ENCODE results near the gene SH2D3A. TPM values are rescaled to one million over a fixed set of nuclear protein-coding genes. Genes with fewer than 3 reads are reported as not detected.
"Not testable (repeated sequence)": the region's sequence is repeated elsewhere in the genome, so short reads cannot be mapped to it uniquely, and the experiment has no call there.

SH2D3A gene
- total RNA-seq, 1 donor from 2014 or later: not detected

DNA sequence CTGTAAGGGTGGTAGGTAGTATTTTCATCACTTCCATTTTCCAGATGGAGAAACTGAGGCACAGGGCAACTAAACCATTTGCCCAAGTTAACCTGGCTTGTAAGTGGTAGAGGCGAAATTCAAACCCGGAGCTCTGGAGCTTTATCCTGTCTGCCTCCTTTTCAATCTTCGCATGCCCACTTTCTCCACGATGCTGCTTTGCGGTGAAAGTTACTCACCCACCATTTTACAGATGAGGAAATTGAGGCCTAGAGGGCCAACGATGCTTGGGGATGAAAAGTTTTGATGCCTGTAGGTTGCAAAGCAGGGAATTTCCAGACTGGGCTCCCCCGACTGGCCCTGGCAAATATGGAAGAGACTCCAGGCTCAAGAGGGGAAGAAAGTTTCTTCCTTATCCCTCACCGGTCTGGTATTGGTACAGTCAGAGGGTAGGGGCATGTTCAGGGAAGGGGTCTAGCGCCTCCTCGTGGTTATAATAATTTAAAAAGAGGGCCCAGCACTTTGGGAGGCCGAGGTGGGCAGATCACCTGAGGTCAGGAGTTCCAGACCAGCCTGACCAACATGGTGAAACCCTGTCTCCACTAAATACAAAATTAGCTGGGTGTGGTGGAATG, 1.9 kb upstream of the SH2D3A start:
- no peak overlapping the region for H3K4me3 Mint-ChIP-seq
- TF ChIP-seq, protein P1, sequence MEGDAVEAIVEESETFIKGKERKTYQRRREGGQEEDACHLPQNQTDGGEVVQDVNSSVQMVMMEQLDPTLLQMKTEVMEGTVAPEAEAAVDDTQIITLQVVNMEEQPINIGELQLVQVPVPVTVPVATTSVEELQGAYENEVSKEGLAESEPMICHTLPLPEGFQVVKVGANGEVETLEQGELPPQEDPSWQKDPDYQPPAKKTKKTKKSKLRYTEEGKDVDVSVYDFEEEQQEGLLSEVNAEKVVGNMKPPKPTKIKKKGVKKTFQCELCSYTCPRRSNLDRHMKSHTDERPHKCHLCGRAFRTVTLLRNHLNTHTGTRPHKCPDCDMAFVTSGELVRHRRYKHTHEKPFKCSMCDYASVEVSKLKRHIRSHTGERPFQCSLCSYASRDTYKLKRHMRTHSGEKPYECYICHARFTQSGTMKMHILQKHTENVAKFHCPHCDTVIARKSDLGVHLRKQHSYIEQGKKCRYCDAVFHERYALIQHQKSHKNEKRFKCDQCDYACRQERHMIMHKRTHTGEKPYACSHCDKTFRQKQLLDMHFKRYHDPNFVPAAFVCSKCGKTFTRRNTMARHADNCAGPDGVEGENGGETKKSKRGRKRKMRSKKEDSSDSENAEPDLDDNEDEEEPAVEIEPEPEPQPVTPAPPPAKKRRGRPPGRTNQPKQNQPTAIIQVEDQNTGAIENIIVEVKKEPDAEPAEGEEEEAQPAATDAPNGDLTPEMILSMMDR (conservative IDR thresholded peaks at IDR 0.05): peak; percentile 47
- DNase-seq (ENCODE audit: low read depth, low spot score): no peak
- peaks cover 59% of the 10 kb centered on the region for H3K27me3 Mint-ChIP-seq (ENCODE audit: low read depth)
- H3K27ac Mint-ChIP-seq (ENCODE audit: unreplicated experiment): no peak overlapping the region
- no peaks in the 10 kb centered on the region for H3K36me3 Mint-ChIP-seq (ENCODE audit: low read depth)
- H3K4me1 Mint-ChIP-seq: peaks cover 13% of the 10 kb centered on the region
- no peaks in the 10 kb centered on the region for H3K9me3 Mint-ChIP-seq

DNA sequence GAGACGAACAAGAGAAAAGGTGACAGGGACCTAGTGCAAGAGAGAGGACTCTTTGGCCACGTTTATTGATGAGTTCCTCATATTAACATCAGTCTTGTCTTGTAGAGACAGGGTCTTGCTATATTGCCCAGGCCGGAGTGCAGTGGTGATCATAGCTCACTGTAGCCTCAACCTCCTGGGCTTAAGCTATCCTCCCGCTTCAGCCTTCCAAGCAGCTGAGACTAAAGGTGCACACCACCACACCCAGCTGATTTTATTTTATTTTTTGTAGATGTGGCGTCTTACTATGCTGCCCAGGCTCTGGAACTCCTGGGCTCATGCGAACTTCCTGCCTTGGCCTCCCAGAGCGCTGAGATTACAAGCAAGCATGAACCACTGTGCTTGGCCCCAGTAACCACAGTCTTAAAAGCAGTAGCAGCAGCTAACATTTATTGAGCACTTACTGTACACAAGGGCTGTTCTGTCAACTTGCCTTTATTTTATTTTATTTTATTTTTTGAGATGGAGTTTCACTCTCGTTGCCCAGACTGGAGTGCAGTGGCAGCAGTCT, 1.1 kb upstream of the SH2D3A start:
- no peak for DNase-seq (ENCODE audit: low read depth, low spot score)
- Mint-ChIP-seq H3K9me3 (no peaks in the 10 kb centered on the region), H3K27ac (ENCODE audit: unreplicated experiment) (no peak overlapping the region), H3K27me3 (ENCODE audit: low read depth) (peaks cover 60% of the 10 kb centered on the region), H3K36me3 (ENCODE audit: low read depth) (no peaks in the 10 kb centered on the region), H3K4me3 (peak overlapping the region; percentile 44), H3K4me1 (peaks cover 13% of the 10 kb centered on the region)
- TF ChIP-seq, protein P1 (conservative IDR thresholded peaks at IDR 0.05): no peak

DNA sequence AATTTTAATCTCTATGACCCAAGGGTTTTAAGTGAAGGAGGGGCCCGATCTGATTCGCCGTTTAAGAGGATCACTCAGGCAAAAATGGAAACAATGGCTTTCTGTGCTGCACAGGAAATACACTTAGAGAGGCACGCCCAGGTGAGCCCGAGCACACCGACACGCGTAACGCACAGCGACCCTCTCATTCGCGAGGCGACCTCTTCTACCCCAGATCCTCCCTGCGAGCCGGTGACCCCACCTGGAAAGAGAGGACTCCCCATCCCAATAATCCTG, 216 bp downstream of the SH2D3A start:
- Mint-ChIP-seq H3K27me3 (ENCODE audit: low read depth) (peaks cover 60% of the 10 kb centered on the region), H3K36me3 (ENCODE audit: low read depth) (no peaks in the 10 kb centered on the region), H3K9me3 (no peaks in the 10 kb centered on the region), H3K4me1 (peaks cover 13% of the 10 kb centered on the region), H3K4me3 (no peak overlapping the region), H3K27ac (ENCODE audit: unreplicated experiment) (no peak overlapping the region)
- no peak for DNase-seq (ENCODE audit: low read depth, low spot score)
- TF ChIP-seq, protein P1 (conservative IDR thresholded peaks at IDR 0.05): no peak

DNA sequence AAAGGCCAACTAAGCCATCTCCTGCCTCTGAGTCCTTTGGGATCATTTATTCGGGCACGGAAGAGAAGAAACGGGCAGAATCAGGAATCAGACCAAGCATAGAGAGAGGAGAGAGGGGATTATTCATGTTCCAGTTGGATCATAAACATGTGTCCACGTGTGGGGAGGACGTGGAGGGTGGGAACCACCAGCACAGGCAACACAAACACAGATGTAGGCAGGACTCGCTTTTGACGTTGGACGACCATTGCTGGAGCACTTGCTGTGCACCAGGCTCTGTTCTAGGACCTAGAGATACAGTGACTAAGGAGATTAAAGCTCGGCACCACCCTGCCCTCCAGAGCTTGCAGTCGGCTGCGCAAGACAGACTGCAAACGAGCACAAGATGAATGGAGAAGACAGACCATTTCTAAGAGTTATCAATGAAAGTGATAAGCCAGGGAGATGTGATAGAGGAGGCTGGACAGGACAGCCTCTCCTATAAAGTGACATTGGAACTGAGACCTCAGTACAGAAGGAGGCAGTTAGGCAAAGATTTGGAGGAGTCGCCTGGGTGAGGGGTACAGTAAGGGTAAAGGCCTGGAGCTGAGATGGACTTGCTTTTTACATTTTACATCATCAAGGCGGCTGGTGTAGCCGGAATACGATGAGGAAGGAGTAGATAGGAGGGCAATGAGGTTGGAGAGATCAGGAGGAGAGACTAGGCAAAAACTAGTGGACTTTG, 716 bp downstream of the SH2D3A start:
- H3K9me3 Mint-ChIP-seq: no peaks in the 10 kb centered on the region
- H3K4me1 Mint-ChIP-seq: peaks cover 13% of the 10 kb centered on the region
- H3K36me3 Mint-ChIP-seq (ENCODE audit: low read depth): no peaks in the 10 kb centered on the region
- no peak overlapping the region for H3K4me3 Mint-ChIP-seq
- no peak overlapping the region for H3K27ac Mint-ChIP-seq (ENCODE audit: unreplicated experiment)
- DNase-seq (ENCODE audit: low read depth, low spot score): no peak
- H3K27me3 Mint-ChIP-seq (ENCODE audit: low read depth): peaks cover 57% of the 10 kb centered on the region
- TF ChIP-seq, protein P1 (conservative IDR thresholded peaks at IDR 0.05): no peak

DNA sequence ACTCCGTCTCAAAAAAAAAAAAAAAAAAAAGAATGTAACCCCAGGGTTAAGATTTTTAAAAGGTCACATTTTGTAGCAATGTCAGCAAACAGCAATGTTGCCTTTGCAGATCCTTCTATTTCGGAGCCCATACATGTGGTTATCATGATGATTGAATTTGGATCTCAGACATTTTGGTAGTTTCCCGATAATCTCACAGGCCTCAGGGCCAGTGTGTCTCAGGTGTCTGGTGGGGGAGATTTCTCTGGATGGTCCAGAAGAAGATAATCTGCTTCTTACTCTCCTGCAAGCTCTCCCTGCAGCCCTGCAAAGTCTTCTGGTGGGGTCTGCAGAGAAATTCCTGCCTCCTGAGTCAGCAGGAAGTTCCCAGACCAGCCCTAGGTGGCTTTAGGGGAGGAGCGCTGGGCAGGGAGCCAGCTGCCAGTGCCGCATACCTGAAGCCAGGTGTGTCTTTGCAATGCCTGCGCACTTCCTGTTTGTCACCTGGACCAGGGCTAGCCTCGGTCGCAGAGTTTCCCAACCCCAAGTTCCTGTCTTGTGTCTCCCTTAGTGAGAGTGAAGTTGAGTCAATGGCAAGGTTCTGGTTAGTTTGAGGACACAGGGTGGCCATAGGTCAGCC, 1.4 kb downstream of the SH2D3A start:
- no peaks in the 10 kb centered on the region for H3K36me3 Mint-ChIP-seq (ENCODE audit: low read depth)
- H3K27me3 Mint-ChIP-seq (ENCODE audit: low read depth): peaks cover 57% of the 10 kb centered on the region
- no peak for DNase-seq (ENCODE audit: low read depth, low spot score)
- H3K9me3 Mint-ChIP-seq: no peaks in the 10 kb centered on the region
- no peak overlapping the region for H3K27ac Mint-ChIP-seq (ENCODE audit: unreplicated experiment)
- peaks cover 13% of the 10 kb centered on the region for H3K4me1 Mint-ChIP-seq
- H3K4me3 Mint-ChIP-seq: no peak overlapping the region
- TF ChIP-seq, protein P1 (conservative IDR thresholded peaks at IDR 0.05): no peak

DNA sequence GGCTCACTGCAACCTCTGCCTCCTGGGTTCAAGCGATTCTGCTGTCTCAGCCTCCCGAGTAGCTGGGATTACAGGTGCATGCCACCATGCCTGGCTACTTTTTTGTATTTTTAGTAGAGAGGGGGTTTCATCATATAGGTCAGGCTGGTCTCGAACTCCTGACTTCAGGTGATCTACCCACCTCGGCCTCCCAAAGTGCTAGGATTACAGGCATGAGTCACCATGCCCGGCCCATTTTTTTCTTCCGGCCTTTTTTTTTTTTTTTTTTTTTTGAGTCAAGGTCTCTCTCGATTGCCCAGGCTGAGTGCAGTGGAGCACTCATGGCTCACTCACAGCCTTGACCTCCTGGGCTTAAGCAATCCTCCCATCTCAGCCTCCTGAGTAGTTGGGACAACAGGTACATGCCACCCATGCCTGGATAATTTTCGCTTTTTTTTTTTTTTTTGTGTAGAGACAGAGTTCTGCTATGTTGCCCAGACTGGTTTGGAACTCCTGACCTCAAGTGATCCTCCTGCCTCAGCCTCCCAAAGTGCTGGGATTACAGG, 4.9 kb downstream of the SH2D3A start:
- not testable (repeated sequence) for H3K27ac Mint-ChIP-seq (ENCODE audit: unreplicated experiment); H3K36me3 Mint-ChIP-seq (ENCODE audit: low read depth); H3K9me3 Mint-ChIP-seq; H3K4me3 Mint-ChIP-seq; H3K4me1 Mint-ChIP-seq; DNase-seq (ENCODE audit: low read depth, low spot score)
- H3K27me3 Mint-ChIP-seq (ENCODE audit: low read depth): peaks cover 30% of the 10 kb centered on the region
